Upper lobe of left lung (tissue), 6 donors: ENCODE data around the gene MDC1. TPM values are rescaled to one million over a fixed set of nuclear protein-coding genes. Genes with fewer than 3 reads are reported as not detected.
A peak's percentile ranks its signal among the peaks of the same experiment; 100 is the strongest.

Experiments
- ATAC-seq, 2 donors: fragments of 200-7000 bp; cut with Tn5 transposase; one replicate each; pipeline ENCODE4 v1.9.1; 2022; ENCODE audit warnings: mild to moderate bottlenecking in 2 of 2, moderate library complexity in 2 of 2; ENCODE audit not compliant: low FRiP score in 2 of 2
- DNase-seq, 2 donors: peaks; one replicate each; pipeline ENCODE4 v3.0.0-alpha.2; 2019 to 2020
- H3K27ac ChIP-seq, 4 donors: fragments of 200-600 bp; sonication (generic); one replicate each; pipeline ENCODE4 v1.5.1; 2016 to 2019
- H3K27me3 ChIP-seq, 4 donors: fragments of 200-600 bp; sonication (generic); one replicate each; pipeline ENCODE4 v1.5.1; 2017 to 2019
- H3K36me3 ChIP-seq, 4 donors: fragments of 200-600 bp; sonication (generic); one replicate each; pipeline ENCODE4 v1.5.1; 2016 to 2019
- H3K4me1 ChIP-seq, 4 donors: fragments of 200-600 bp; sonication (generic); one replicate each; pipeline ENCODE4 v1.5.1; 2018 to 2019
- H3K4me3 ChIP-seq, 4 donors: fragments of 200-600 bp; sonication (generic); one replicate each; pipeline ENCODE4 v1.5.1; 2017 to 2019; ENCODE audit warnings: mild to moderate bottlenecking in 2 of 4, moderate library complexity in 1 of 4
- H3K9me3 ChIP-seq, 4 donors: fragments of 200-600 bp; sonication (generic); one replicate each; pipeline ENCODE4 v1.5.1; 2018 to 2019
- CTCF ChIP-seq, 6 experiments: fragments of 450-650 bp in 4 of 6; fragments of 200-600 bp in 2 of 6; sonication (generic) in 2 of 6; IDR thresholded peaks; one replicate each; pipeline ENCODE4 v1.5.1; 2016 to 2019; ENCODE audit warnings: antibody characterized with exemption in 6 of 6
- EP300 ChIP-seq, 4 donors: sonication (generic); formaldehyde crosslinking; IDR thresholded peaks; one replicate each; pipeline ENCODE4 v1.5.1; 2017; ENCODE audit warnings: antibody characterized with exemption in 4 of 4, control low read depth in 2 of 4
- POLR2A ChIP-seq, 4 donors: fragments of 450-650 bp; IDR thresholded peaks; one replicate each; pipeline ENCODE4 v1.5.1; 2016 to 2017; ENCODE audit warnings: antibody characterized with exemption in 4 of 4, mild to moderate bottlenecking in 2 of 4
- POLR2AphosphoS5 ChIP-seq, 2 donors: sonication (generic); formaldehyde crosslinking; IDR thresholded peaks; one replicate each; pipeline ENCODE4 v1.5.1; 2017; ENCODE audit warnings: antibody characterized with exemption in 2 of 2
- WGBS, 2 donors: methylation state at CpG; one replicate each; pipeline ENCODE4 v1.1.5; 2017 to 2018; 5-methylcytosine and 5-hydroxymethylcytosine counted together
- total RNA-seq, 6 donors: library from RNA; depleted of rRNA in 4 of 6; stranded (reverse); fragments of >200 nt in 4 of 6; gene quantifications; one replicate each; pipeline versions ENCODE4 v1.1.0 to v1.2.1, GENCODE V29; 2016 to 2021
- donor health status: DM: no; HTN: no; CAD: no; lungs with moderate emphysema.
- donor health status: DM: no; HTN: yes; CAD: no; lungs with severe emphysema.

The MDC1 gene
- total RNA-seq, 6 donors from 2014 or later: 13.5 to 33.5 (median 24.2) TPM

GRCh38 chr6:30763155-30763617 lies 46.1 kb upstream of the MDC1 start:
- ATAC-seq (no peak), DNase-seq (no peak)
- Histone ChIP-seq H3K4me3 (no peak overlapping the region), H3K27me3 (no peaks in the 10 kb centered on the region), H3K4me1 (peaks cover 4 to 25% (median 8%) of the 10 kb centered on the region in 4 donors), H3K27ac (no peak overlapping the region), H3K36me3 (no peaks in the 10 kb centered on the region), H3K9me3 (no peaks in the 10 kb centered on the region)
- no peak for TF ChIP-seq POLR2A (IDR thresholded peaks at IDR 0.05)
- no peak for TF ChIP-seq POLR2AphosphoS5 (IDR thresholded peaks at IDR 0.05)
- no peak for TF ChIP-seq CTCF (IDR thresholded peaks at IDR 0.05)
- 86 to 93% methylated on average over 1 of the region's 1 CpG for WGBS, 2 donors

- ATAC-seq: no peak
- Histone ChIP-seq H3K36me3 (no peaks in the 10 kb centered on the region), H3K4me1 (peaks cover 2 to 25% (median 8%) of the 10 kb centered on the region in 4 donors), H3K9me3 (no peaks in the 10 kb centered on the region), H3K27ac (no peak overlapping the region), H3K27me3 (no peaks in the 10 kb centered on the region), H3K4me3 (no peak overlapping the region)
- no peak for DNase-seq
- TF ChIP-seq POLR2AphosphoS5 (IDR thresholded peaks at IDR 0.05) (no peak), POLR2A (IDR thresholded peaks at IDR 0.05) (no peak), CTCF (IDR thresholded peaks at IDR 0.05) (no peak), EP300 (IDR thresholded peaks at IDR 0.05) (no peak)
- WGBS, 2 donors: 85 to 92% methylated on average over 3 to 4 of the region's 4 CpGs
These were observed 44.8 kb upstream of the MDC1 start for GRCh38 chr6:30761791-30762429.

- WGBS, 2 donors: 54 to 70% methylated on average over 7 to 8 of the region's 8 CpGs
- ATAC-seq (no peak), DNase-seq (no peak)
- H3K27me3 ChIP-seq: no peaks in the 10 kb centered on the region
- H3K4me3 ChIP-seq: no peak overlapping the region
- peaks cover 2 to 32% (median 8%) of the 10 kb centered on the region in 4 donors for H3K4me1 ChIP-seq
- no peaks in the 10 kb centered on the region for H3K36me3 ChIP-seq
- no peaks in the 10 kb centered on the region for H3K9me3 ChIP-seq
- no peak overlapping the region for H3K27ac ChIP-seq
- TF ChIP-seq POLR2A (IDR thresholded peaks at IDR 0.05) (no peak), CTCF (IDR thresholded peaks at IDR 0.05) (no peak), EP300 (IDR thresholded peaks at IDR 0.05) (no peak), POLR2AphosphoS5 (IDR thresholded peaks at IDR 0.05) (no peak)
These were observed 43.5 kb upstream of the MDC1 start for GRCh38 chr6:30760549-30760948.

GRCh38 chr6:30759575-30760239 lies 42.6 kb upstream of the MDC1 start:
- 67 to 80% methylated on average over 4 to 10 of the region's 10 CpGs for WGBS, 2 donors
- Histone ChIP-seq H3K27me3 (no peaks in the 10 kb centered on the region), H3K36me3 (no peaks in the 10 kb centered on the region), H3K9me3 (no peaks in the 10 kb centered on the region), H3K27ac (peak overlapping the region in 3 of 4 donors; percentile 34 to 39 (median 36)), H3K4me1 (peaks cover 2 to 36% (median 8%) of the 10 kb centered on the region in 4 donors), H3K4me3 (no peak overlapping the region)
- TF ChIP-seq CTCF (IDR thresholded peaks at IDR 0.05): no peak
- DNase-seq: no peak
- ATAC-seq: peak; percentile 79 to 80
